Endothelial cell of umbilical vein (primary cell): ENCODE data around the gene PADI6.

Experiments
- MYC ChIP-seq: IDR thresholded peaks from one replicate; pipeline ENCODE4 v1.6.1; 2011; ENCODE audit warnings: mild to moderate bottlenecking, low read depth, low read length
- TF ChIP-seq, protein P1 (sequence below): IDR thresholded peaks from 2 replicates; pipeline ENCODE4 v1.6.1; 2011; ENCODE audit not compliant: insufficient read depth, insufficient read length

DNA sequence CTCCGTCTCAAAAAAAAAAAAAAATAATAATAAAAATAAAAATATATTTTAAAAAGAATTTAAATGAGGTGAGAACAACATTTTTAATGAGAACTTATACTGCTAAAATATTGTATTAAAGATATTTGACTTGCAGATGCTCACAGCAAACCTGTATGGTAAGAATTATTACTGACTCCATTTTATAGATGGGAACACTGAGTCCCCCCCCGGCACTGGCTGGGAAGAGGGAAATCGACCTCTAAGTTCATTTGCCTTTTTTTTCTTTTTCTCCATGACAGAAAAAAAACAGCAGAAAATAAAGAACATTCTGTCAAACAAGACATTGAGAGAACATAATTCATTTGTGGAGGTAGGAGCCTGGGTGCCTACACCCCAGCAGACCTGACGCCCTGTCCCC, 13.4 kb upstream of the PADI6 start:
- TF ChIP-seq MYC: no peak
- TF ChIP-seq, protein P1, sequence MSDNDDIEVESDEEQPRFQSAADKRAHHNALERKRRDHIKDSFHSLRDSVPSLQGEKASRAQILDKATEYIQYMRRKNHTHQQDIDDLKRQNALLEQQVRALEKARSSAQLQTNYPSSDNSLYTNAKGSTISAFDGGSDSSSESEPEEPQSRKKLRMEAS: no peak
